ENCODE data around the gene CIITA.
A peak's percentile ranks its signal among the peaks of the same experiment; 100 is the strongest.

The CIITA gene

GRCh38 chr16:10871157-10871991 lies 5.6 kb upstream of the CIITA start:
- Histone ChIP-seq H3K27ac (replicated peaks) (peak overlapping the region; percentile 48), H3K27me3 (ENCODE audit: insufficient read depth, poor library complexity, severe bottlenecking) (no peaks in the 10 kb centered on the region), H3K4me3 (replicated peaks; ENCODE audit: insufficient read depth, low read length) (no peak overlapping the region)
- TF ChIP-seq REST (IDR thresholded peaks at IDR 0.05; ENCODE audit: insufficient replicate concordance, low read depth) = no peak
- peak; percentile 21; the same call in 1 of the 2 replicates for TF ChIP-seq SPI1 (IDR thresholded peaks at IDR 0.05; ENCODE audit: borderline replicate concordance, low read depth)
- DNase-seq (ENCODE audit: low read depth in 1 of 2, low spot score in 1 of 2) = peak; percentile 70 to 86

- no peak for DNase-seq (ENCODE audit: low read depth in 1 of 2, low spot score in 1 of 2)
- TF ChIP-seq CTCF (IDR thresholded peaks at IDR 0.05; ENCODE audit: insufficient read depth, low read length) (no peak), POLR2AphosphoS5 (IDR thresholded peaks at IDR 0.05; ENCODE audit: low read depth) (no peak), GABPA (IDR thresholded peaks at IDR 0.05; ENCODE audit: low read depth) (no peak), REST (IDR thresholded peaks at IDR 0.05; ENCODE audit: insufficient replicate concordance, low read depth) (no peak), SPI1 (IDR thresholded peaks at IDR 0.05; ENCODE audit: borderline replicate concordance, low read depth) (no peak)
- H3K4me3 ChIP-seq (replicated peaks; ENCODE audit: insufficient read depth, low read length) = no peak overlapping the region
- H3K27me3 ChIP-seq (ENCODE audit: insufficient read depth, poor library complexity, severe bottlenecking) = peaks cover 28% of the 10 kb centered on the region
- no peak overlapping the region for H3K27ac ChIP-seq (replicated peaks)
Observed at GRCh38 chr16:10876315-10876714, 687 bp upstream of the CIITA start.

- Histone ChIP-seq H3K4me3 (replicated peaks; ENCODE audit: insufficient read depth, low read length) (peak overlapping the region; percentile 37), H3K27ac (replicated peaks) (no peak overlapping the region), H3K27me3 (ENCODE audit: insufficient read depth, poor library complexity, severe bottlenecking) (peaks cover 28% of the 10 kb centered on the region)
- TF ChIP-seq SPI1 (IDR thresholded peaks at IDR 0.05; ENCODE audit: borderline replicate concordance, low read depth) = no peak
- DNase-seq (ENCODE audit: low read depth in 1 of 2, low spot score in 1 of 2) = no peak
Observed at GRCh38 chr16:10877472-10877946, 507 bp downstream of the CIITA start.

- DNase-seq (ENCODE audit: low read depth in 1 of 2, low spot score in 1 of 2) = no peak
- no peak for TF ChIP-seq GABPA (IDR thresholded peaks at IDR 0.05; ENCODE audit: low read depth)
- no peak for TF ChIP-seq CTCF (IDR thresholded peaks at IDR 0.05; ENCODE audit: insufficient read depth, low read length)
- no peak for TF ChIP-seq REST (IDR thresholded peaks at IDR 0.05; ENCODE audit: insufficient replicate concordance, low read depth)
- no peak for TF ChIP-seq SPI1 (IDR thresholded peaks at IDR 0.05; ENCODE audit: borderline replicate concordance, low read depth)
- no peak for TF ChIP-seq POLR2AphosphoS5 (IDR thresholded peaks at IDR 0.05; ENCODE audit: low read depth)
- Histone ChIP-seq H3K4me3 (replicated peaks; ENCODE audit: insufficient read depth, low read length) (peak overlapping the region; percentile 57), H3K27ac (replicated peaks) (no peak overlapping the region), H3K27me3 (ENCODE audit: insufficient read depth, poor library complexity, severe bottlenecking) (peaks cover 28% of the 10 kb centered on the region)
Observed at GRCh38 chr16:10878328-10878643, 1.3 kb downstream of the CIITA start.
